Heart left ventricle (tissue), 16 donors: ENCODE data around the gene NTSR2. TPM values are rescaled to one million over a fixed set of nuclear protein-coding genes. Genes with fewer than 3 reads are reported as not detected.
"Not testable (repeated sequence)": the region's sequence is repeated elsewhere in the genome, so short reads cannot be mapped to it uniquely, and the experiment has no call there.

Source experiments
- ATAC-seq, 4 donors: fragments of 200-7000 bp; cut with Tn5 transposase; one replicate each; pipeline ENCODE4 v1.9.1; 2020 to 2022; ENCODE audit warnings: moderate library complexity in 4 of 4, mild to moderate bottlenecking in 3 of 4, moderate number of reproducible peaks in 1 of 4
- DNase-seq, 5 donors: peaks; one replicate each; pipeline ENCODE4 v3.0.0-alpha.2; 2020
- H3K27ac ChIP-seq, 12 donors: fragments of 200-600 bp; sonication (generic) in 4 of 12; one replicate each; pipeline versions ENCODE4 v1.5.0 to v1.8.0; 2016 to 2022; ENCODE audit warnings: mild to moderate bottlenecking in 2 of 12
- H3K27me3 ChIP-seq, 9 donors: fragments of 200-600 bp; sonication (generic) in 2 of 9; one replicate each; pipeline versions ENCODE4 v1.5.1 to v1.8.0; 2016 to 2022; ENCODE audit warnings: mild to moderate bottlenecking in 3 of 9
- H3K36me3 ChIP-seq, 9 donors: fragments of 200-600 bp; sonication (generic) in 2 of 9; one replicate each; pipeline versions ENCODE4 v1.5.0 to v1.8.0; 2018 to 2022; ENCODE audit warnings: mild to moderate bottlenecking in 2 of 9
- H3K4me1 ChIP-seq, 12 donors: fragments of 200-600 bp; sonication (generic) in 4 of 12; one replicate each; pipeline versions ENCODE4 v1.5.0 to v1.8.0; 2016 to 2022; ENCODE audit warnings: mild to moderate bottlenecking in 3 of 12
- H3K4me3 ChIP-seq, 12 donors: fragments of 200-600 bp; sonication (generic) in 4 of 12; one replicate each; pipeline versions ENCODE4 v1.5.0 to v1.8.0; 2017 to 2022; ENCODE audit warnings: mild to moderate bottlenecking in 9 of 12, moderate library complexity in 4 of 12
- H3K9me3 ChIP-seq, 12 donors: fragments of 200-600 bp; sonication (generic) in 4 of 12; one replicate each; pipeline versions ENCODE4 v1.5.0 to v1.8.0; 2016 to 2022; ENCODE audit warnings: mild to moderate bottlenecking in 1 of 12
- POLR2A ChIP-seq, 2 donors: fragments of 450-650 bp; IDR thresholded peaks; one replicate each; pipeline ENCODE4 v1.6.1; 2017; ENCODE audit warnings: antibody characterized with exemption in 2 of 2, mild to moderate bottlenecking in 2 of 2, moderate library complexity in 2 of 2
- WGBS, 4 donors: extraction: QIAGEN DNeasy Blood & Tissue Kit in 2 of 4; methylation state at CpG; one replicate each; pipeline versions ENCODE4 v1.1.5 to v1.1.7; 2013 to 2018; 5-methylcytosine and 5-hydroxymethylcytosine counted together
- intact Hi-C, 10 donors: fragments of 100-400 bp; cut with DNase I; formaldehyde crosslinking; loops; one replicate each; pipeline versions ENCODE4 v1.11.1 to v1.14.2; 2022
- polyA plus RNA-seq, 2 donors: library from polyadenylated mRNA; stranded (reverse); fragments of 200-250 nt; gene quantifications; one replicate each; pipeline ENCODE4 v1.2.3, GENCODE V29; 2013
- total RNA-seq, 9 donors: library from RNA; depleted of rRNA in 2 of 9; stranded (reverse); fragments of >200 nt in 2 of 9; fragmentation: NEBNext Ultra II Directional in 3 of 9; extraction: Animal tissue kit (Norgen Biotek cat#: 25700) in 3 of 9; gene quantifications; one replicate each; pipeline versions ENCODE4 v1.1.0 to v1.2.4, GENCODE V29; 2016 to 2023
- TF ChIP-seq, protein P1 (sequence below), 12 donors: fragments of 200-600 bp; sonication (generic) in 4 of 12; IDR thresholded peaks; one replicate each; pipeline versions ENCODE4 v1.5.0 to v1.8.0; 2018 to 2022; ENCODE audit warnings: antibody characterized with exemption in 12 of 12, mild to moderate bottlenecking in 5 of 12
- donor health status: ischemic (EF 13 %, LVEDD 7.1; RV severe dilation, severe dysfunction).
- donor health status: healthy with polysubstance abuse.
- donor health status: DM: no; HTN: yes; CAD: no.
- donor health status: DM: no; HTN: no; CAD: no.
- donor health status: ischemic (EF 25% LVEDD 6.9; RV normal size, moderate dysfunction).
- donor health status: ischemic (EF 25% LVEDD 5.7; RV mildly dilated, moderate dysfunction).
- donor health status: healthy.
- donor health status: DM: yes; HTN: yes; CAD: no.
- donor health status: ischemic (EF 35%, LVEDD 5.7; RV mildly dilated, moderate dysfunction).
- donor health status: nonischemic (EF 11% LVEDD 7.7; RV severe dilation, severe dysfunction).
- donor health status: DM: yes; HTN: yes; CAD: no.
- donor health status: PGD.
- donor health status: ischemic (EF 29% LVEDD 5.4; RV normal size, mild dysfunction).
- donor health status: nonischemic (EF 23%, LVEDD 6.1; RV moderate dilation, normal function).

Gene NTSR2
- total and polyA plus RNA-seq, 11 donors = 0.04 to 0.16 TPM; not detected in 9

DNA sequence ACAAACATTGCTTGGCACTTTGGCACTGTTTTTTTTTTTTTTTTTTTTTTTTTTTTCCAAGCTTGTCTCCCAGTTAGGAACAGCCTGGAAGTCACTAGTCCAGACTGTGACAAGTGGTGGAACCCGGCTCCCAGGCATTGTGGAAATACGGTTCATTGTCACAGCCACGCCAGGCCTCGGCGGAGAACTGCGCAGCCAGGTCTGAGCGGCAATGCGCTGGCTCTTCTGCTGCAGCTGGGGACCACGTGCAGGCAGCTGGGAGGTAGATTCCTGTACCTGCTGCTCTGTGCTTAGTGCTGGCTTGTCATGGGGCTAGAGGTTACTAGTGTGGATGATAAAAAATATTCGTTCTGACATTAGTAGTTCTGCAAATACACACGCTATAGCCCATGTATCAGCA lies 5.0 kb downstream of the NTSR2 start:
- Histone ChIP-seq H3K4me3 (no peak overlapping the region), H3K36me3 (no peaks in the 10 kb centered on the region), H3K27me3 (peaks cover 0 to 38% (median 3%) of the 10 kb centered on the region in 9 donors), H3K4me1 (peaks cover 0 to 9% (median 6%) of the 10 kb centered on the region in 12 donors), H3K9me3 (peaks cover 0 to 7% (median 0%) of the 10 kb centered on the region in 12 donors), H3K27ac (no peak overlapping the region)
- 73 to 84% (median 81%) methylated on average over 7 to 11 of the region's 11 CpGs for WGBS, 4 donors
- DNase-seq = no peak
- no peak for TF ChIP-seq POLR2A (IDR thresholded peaks at IDR 0.05)
- TF ChIP-seq, protein P1, sequence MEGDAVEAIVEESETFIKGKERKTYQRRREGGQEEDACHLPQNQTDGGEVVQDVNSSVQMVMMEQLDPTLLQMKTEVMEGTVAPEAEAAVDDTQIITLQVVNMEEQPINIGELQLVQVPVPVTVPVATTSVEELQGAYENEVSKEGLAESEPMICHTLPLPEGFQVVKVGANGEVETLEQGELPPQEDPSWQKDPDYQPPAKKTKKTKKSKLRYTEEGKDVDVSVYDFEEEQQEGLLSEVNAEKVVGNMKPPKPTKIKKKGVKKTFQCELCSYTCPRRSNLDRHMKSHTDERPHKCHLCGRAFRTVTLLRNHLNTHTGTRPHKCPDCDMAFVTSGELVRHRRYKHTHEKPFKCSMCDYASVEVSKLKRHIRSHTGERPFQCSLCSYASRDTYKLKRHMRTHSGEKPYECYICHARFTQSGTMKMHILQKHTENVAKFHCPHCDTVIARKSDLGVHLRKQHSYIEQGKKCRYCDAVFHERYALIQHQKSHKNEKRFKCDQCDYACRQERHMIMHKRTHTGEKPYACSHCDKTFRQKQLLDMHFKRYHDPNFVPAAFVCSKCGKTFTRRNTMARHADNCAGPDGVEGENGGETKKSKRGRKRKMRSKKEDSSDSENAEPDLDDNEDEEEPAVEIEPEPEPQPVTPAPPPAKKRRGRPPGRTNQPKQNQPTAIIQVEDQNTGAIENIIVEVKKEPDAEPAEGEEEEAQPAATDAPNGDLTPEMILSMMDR (IDR thresholded peaks at IDR 0.05) = no peak
- ATAC-seq = no peak
- intact Hi-C loops = no loop called here

DNA sequence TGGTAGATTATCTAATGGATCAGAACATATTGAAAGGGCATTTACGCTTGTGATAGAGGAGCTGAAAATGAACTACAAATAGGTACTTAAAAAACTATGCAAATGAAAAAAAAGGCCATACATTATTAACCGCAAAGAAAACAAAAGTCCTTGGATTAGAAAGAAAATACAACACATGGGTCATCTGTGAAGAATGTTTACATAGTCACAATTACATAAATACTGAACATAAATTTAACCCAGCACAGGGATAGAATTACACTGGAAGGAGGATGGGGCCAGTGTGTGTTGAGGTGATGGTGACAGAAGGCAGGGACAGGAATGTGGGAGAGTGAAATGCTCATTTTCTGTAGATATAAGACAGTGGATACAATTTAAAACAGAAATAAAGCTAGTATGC lies 6.6 kb downstream of the NTSR2 start:
- Histone ChIP-seq H3K4me1 (no peaks in the 10 kb centered on the region), H3K4me3 (no peak overlapping the region), H3K27me3 (peaks cover 0 to 36% (median 3%) of the 10 kb centered on the region in 9 donors), H3K36me3 (no peaks in the 10 kb centered on the region), H3K9me3 (peaks cover 0 to 7% (median 0%) of the 10 kb centered on the region in 12 donors), H3K27ac (no peak overlapping the region)
- intact Hi-C loops = no loop called here
- 82 to 86% (median 85%) methylated on average over 2 of the region's 2 CpGs for WGBS, 4 donors
- ATAC-seq (no peak), DNase-seq (no peak)
- TF ChIP-seq, protein P1 (IDR thresholded peaks at IDR 0.05) = no peak
- no peak for TF ChIP-seq POLR2A (IDR thresholded peaks at IDR 0.05)

DNA sequence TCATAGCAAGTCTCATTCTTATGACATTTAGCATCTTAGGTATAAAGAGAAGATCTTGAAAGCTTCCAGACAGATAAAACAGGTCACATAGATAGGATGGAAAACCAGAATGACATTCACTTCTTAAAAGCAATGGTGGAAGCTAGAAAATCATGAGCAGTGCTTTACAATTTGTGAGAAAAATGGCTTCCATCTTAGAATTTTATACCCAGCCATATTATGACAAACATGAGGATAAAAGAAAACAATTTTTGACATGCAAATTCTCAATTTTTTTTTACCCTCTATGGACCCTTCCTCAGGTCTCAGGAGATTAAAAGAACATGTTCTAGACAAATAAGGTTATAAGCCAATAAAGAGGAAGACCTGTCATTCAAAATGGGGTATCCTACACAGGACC lies 7.1 kb downstream of the NTSR2 start:
- H3K4me3 ChIP-seq = no peak overlapping the region
- no peaks in the 10 kb centered on the region for H3K36me3 ChIP-seq
- no peak for DNase-seq
- peaks cover 0 to 7% (median 0%) of the 10 kb centered on the region in 12 donors for H3K9me3 ChIP-seq
- H3K4me1 ChIP-seq = no peaks in the 10 kb centered on the region
- H3K27me3 ChIP-seq = peaks cover 0 to 34% (median 3%) of the 10 kb centered on the region in 9 donors
- TF ChIP-seq, protein P1 (IDR thresholded peaks at IDR 0.05) = no peak
- TF ChIP-seq POLR2A (IDR thresholded peaks at IDR 0.05) = no peak
- H3K27ac ChIP-seq = no peak overlapping the region
- ATAC-seq = no peak
- intact Hi-C loops = no loop called here

DNA sequence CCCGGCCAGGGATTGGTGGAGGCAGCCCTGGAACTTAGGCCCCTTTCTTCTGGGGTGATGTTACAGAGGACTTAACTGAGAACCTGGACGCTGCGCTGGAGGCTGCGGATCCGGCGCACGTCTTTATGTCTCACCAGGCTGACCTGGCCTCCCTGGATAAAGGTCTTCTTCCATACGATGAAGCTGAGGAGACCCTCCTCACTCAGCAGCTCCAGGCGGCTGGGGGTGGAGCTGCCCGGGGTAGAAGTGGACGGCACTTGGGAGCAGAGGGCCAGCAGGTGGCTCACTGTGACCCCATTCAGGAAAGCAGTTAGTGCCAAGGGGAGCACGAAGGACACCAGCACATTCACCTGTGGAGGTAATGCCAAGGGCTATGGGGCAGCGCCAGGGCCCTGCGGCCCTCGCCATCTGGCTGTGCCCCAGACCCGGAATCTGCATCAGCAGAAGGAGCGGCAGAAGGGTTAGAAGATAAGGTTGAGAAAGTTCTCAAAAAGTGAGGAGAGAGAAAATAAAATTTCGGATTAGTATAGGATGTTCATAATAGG lies 8.0 kb downstream of the NTSR2 start:
- no peak for DNase-seq
- TF ChIP-seq, protein P1 (IDR thresholded peaks at IDR 0.05) = no peak
- no peak for TF ChIP-seq POLR2A (IDR thresholded peaks at IDR 0.05)
- peaks cover 0 to 7% (median 0%) of the 10 kb centered on the region in 12 donors for H3K9me3 ChIP-seq
- WGBS, 4 donors = 85 to 90% (median 88%) methylated on average over 16 to 18 of the region's 18 CpGs
- no peaks in the 10 kb centered on the region for H3K36me3 ChIP-seq
- intact Hi-C loops = no loop called here
- H3K27ac ChIP-seq = no peak overlapping the region
- no peaks in the 10 kb centered on the region for H3K4me1 ChIP-seq
- H3K4me3 ChIP-seq = no peak overlapping the region
- no peak for ATAC-seq
- peaks cover 0 to 35% (median 3%) of the 10 kb centered on the region in 9 donors for H3K27me3 ChIP-seq

DNA sequence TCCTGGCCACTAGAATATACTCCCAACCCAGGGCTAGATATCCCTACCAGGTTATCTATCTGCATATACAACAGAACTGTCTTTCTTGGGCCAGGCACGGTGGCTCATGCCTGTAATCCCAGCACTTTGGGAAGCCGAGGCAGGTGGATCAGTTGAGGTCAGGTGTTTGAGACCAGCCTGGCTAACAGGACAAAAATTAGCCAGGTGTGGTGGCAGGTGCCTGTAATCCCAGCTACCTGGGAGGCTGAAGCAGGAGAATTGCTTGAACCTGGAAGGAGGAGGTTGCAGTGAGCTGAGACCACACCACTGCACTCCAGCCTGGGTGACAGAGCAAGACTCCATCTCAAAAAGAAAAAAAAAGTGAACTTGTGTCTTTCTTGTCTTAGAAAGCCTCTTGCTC lies 9.6 kb downstream of the NTSR2 start:
- H3K9me3 ChIP-seq, H3K27ac ChIP-seq, intact Hi-C loops, H3K4me3 ChIP-seq, H3K36me3 ChIP-seq, H3K4me1 ChIP-seq, DNase-seq, ATAC-seq: not testable (repeated sequence)
- 84 to 100% (median 95%) methylated on average over 2 of the region's 2 CpGs for WGBS, 4 donors
- H3K27me3 ChIP-seq = peaks cover 0 to 29% (median 3%) of the 10 kb centered on the region in 9 donors
